HL-60 (cell line): ENCODE data around the gene ATP1A2.

Experiments
- POLR2AphosphoS5 ChIP-seq: IDR thresholded peaks from 2 replicates; pipeline ENCODE4 v1.6.1; 2012; ENCODE audit warnings: low read depth
- TF ChIP-seq, protein P1 (sequence below): IDR thresholded peaks from one replicate; pipeline ENCODE4 v1.5.1; 2011; ENCODE audit warnings: low read length, control low read depth, inconsistent platforms; ENCODE audit not compliant: insufficient read depth
- TF ChIP-seq, protein P2 (sequence below): IDR thresholded peaks from 2 replicates; pipeline ENCODE4 v1.6.1; 2012; ENCODE audit warnings: low read depth; ENCODE audit not compliant: insufficient replicate concordance

- TF ChIP-seq, protein P1, sequence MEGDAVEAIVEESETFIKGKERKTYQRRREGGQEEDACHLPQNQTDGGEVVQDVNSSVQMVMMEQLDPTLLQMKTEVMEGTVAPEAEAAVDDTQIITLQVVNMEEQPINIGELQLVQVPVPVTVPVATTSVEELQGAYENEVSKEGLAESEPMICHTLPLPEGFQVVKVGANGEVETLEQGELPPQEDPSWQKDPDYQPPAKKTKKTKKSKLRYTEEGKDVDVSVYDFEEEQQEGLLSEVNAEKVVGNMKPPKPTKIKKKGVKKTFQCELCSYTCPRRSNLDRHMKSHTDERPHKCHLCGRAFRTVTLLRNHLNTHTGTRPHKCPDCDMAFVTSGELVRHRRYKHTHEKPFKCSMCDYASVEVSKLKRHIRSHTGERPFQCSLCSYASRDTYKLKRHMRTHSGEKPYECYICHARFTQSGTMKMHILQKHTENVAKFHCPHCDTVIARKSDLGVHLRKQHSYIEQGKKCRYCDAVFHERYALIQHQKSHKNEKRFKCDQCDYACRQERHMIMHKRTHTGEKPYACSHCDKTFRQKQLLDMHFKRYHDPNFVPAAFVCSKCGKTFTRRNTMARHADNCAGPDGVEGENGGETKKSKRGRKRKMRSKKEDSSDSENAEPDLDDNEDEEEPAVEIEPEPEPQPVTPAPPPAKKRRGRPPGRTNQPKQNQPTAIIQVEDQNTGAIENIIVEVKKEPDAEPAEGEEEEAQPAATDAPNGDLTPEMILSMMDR: no peak
- TF ChIP-seq POLR2AphosphoS5: no peak
- TF ChIP-seq, protein P2, sequence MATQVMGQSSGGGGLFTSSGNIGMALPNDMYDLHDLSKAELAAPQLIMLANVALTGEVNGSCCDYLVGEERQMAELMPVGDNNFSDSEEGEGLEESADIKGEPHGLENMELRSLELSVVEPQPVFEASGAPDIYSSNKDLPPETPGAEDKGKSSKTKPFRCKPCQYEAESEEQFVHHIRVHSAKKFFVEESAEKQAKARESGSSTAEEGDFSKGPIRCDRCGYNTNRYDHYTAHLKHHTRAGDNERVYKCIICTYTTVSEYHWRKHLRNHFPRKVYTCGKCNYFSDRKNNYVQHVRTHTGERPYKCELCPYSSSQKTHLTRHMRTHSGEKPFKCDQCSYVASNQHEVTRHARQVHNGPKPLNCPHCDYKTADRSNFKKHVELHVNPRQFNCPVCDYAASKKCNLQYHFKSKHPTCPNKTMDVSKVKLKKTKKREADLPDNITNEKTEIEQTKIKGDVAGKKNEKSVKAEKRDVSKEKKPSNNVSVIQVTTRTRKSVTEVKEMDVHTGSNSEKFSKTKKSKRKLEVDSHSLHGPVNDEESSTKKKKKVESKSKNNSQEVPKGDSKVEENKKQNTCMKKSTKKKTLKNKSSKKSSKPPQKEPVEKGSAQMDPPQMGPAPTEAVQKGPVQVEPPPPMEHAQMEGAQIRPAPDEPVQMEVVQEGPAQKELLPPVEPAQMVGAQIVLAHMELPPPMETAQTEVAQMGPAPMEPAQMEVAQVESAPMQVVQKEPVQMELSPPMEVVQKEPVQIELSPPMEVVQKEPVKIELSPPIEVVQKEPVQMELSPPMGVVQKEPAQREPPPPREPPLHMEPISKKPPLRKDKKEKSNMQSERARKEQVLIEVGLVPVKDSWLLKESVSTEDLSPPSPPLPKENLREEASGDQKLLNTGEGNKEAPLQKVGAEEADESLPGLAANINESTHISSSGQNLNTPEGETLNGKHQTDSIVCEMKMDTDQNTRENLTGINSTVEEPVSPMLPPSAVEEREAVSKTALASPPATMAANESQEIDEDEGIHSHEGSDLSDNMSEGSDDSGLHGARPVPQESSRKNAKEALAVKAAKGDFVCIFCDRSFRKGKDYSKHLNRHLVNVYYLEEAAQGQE: no peak
Measured at GRCh38 chr1:160120797-160121196, 5.2 kb downstream of the ATP1A2 start.
